Measurements from ENCODE around the gene PRDM16. TPM values are rescaled to one million over a fixed set of nuclear protein-coding genes. Genes with fewer than 3 reads are reported as not detected.

PRDM16 gene
- total RNA-seq, 4 donors from 2014 or later, result 0.41 to 0.95 TPM; not detected in 2

DNA sequence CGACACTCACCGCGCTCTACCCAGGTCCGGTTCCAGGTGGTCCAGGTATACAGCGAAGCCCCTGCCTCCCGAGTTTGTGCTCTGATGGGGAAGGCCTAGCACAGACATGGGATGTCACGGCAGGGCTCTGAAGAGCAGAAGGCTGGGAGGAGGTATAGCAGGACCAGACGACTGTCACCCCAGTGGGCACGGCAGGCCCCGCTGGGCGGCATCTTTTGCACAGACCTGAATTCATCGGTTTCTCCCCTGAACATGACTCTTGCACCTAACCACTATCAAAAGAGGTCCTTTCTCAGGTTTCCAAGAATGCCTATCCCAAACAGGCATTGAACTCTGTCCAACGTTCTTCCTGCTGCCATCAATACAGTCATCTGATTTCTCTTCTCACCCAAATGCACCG, 416.0 kb downstream of the PRDM16 start:
- TF ChIP-seq POLR2AphosphoS5 (IDR thresholded peaks at IDR 0.05) (no peak), POLR2A (IDR thresholded peaks at IDR 0.05) (no peak), EP300 (IDR thresholded peaks at IDR 0.05; ENCODE audit: low read depth) (no peak)
- TF ChIP-seq, protein P1, sequence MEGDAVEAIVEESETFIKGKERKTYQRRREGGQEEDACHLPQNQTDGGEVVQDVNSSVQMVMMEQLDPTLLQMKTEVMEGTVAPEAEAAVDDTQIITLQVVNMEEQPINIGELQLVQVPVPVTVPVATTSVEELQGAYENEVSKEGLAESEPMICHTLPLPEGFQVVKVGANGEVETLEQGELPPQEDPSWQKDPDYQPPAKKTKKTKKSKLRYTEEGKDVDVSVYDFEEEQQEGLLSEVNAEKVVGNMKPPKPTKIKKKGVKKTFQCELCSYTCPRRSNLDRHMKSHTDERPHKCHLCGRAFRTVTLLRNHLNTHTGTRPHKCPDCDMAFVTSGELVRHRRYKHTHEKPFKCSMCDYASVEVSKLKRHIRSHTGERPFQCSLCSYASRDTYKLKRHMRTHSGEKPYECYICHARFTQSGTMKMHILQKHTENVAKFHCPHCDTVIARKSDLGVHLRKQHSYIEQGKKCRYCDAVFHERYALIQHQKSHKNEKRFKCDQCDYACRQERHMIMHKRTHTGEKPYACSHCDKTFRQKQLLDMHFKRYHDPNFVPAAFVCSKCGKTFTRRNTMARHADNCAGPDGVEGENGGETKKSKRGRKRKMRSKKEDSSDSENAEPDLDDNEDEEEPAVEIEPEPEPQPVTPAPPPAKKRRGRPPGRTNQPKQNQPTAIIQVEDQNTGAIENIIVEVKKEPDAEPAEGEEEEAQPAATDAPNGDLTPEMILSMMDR (IDR thresholded peaks at IDR 0.05), result no peak
- no peaks in the 10 kb centered on the region for H3K36me3 ChIP-seq
- intact Hi-C loops (cut with DNase I; ENCODE audit: low total_unique reads) (no loop called here), in situ Hi-C loops (cut with MboI; ENCODE audit: low pct_ligation_motif_present in 1 of 4, low pct_unique_long_range_greater_than_20kb in 1 of 4, low sequenced_read_pairs in 3 of 4) (loop anchor here in 2 of 4 donors (5.0 to 10.0 kb wide), 2 partner anchors 33 to 140 kb away; partner anchors contain the start of genes ARHGEF16 (in 1 of the 2) and TPRG1L (in 1 of the 2))
- 89 to 100% methylated on average over 1 to 14 of the region's 14 CpGs for WGBS, 2 donors (ENCODE audit: low coverage in 1 of 2)
- H3K9me3 ChIP-seq, result no peaks in the 10 kb centered on the region
- H3K4me1 ChIP-seq, result peaks cover 0 to 8% (median 6%) of the 10 kb centered on the region in 4 donors
- DNase-seq, result no peak
- no peaks in the 10 kb centered on the region for H3K27me3 ChIP-seq
- no peak overlapping the region for H3K4me3 ChIP-seq
- no peak overlapping the region for H3K27ac ChIP-seq

Other genes starting within 250 kb of the PRDM16 start
- not detected for gene ACTRT2, start 47.7 kb upstream of the PRDM16 start, total RNA-seq